Stimulated activated CD8-positive, alpha-beta memory T cell treated with anti-CD3 and anti-CD28 coated beads, Interleukin-7, amount 100 ng/mL, for 48 hours (primary cell): ENCODE data around the gene TC2N.
A peak's percentile ranks its signal among the peaks of the same experiment; 100 is the strongest.
"Not testable (repeated sequence)": the region's sequence is repeated elsewhere in the genome, so short reads cannot be mapped to it uniquely, and the experiment has no call there.

Source experiments
- DNase-seq, 2 donors: peaks; one replicate each; pipeline ENCODE4 v3.0.0-alpha.2; 2020; ENCODE audit warnings: low read depth in 1 of 2; ENCODE audit errors: extremely low read depth in 1 of 2

Gene TC2N

GRCh38 chr14:91835920-91836843 lies 31.2 kb downstream of the TC2N start:
- DNase-seq = peak; percentile 47 to 76

DNA sequence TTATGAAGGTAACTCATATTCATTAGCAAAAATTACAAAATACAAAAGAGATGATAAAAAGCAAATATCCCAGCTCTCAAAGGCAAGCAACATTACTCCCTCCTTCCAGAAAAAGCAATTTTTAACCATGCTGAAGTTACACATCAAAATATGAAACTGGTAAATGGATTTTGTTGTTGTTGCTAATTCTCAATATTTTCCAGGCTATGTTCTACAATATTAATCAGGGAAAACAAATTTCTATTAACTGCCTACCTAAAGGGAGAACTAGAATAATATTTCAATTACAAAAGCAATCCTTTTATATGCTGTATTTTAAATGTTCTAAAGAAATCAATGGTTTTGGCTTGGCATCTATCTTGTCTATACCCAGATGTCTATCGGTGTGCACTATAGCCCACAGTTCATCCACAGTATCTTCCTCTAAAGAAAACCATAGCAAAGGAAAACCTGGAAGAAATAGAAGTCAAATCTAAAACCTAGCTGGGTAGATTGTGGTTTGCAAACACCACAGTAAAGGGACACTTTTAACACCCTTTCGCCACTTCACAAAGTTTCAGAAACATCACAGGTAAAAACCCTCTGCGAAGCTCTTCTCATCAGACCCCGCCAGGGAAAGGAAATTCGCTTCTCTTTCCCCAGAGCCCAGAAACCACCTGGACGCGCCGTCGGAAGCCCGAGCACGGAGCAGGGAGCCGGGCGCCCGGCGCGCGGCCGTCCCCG lies 32.0 kb downstream of the TC2N start:
- DNase-seq = no peak

DNA sequence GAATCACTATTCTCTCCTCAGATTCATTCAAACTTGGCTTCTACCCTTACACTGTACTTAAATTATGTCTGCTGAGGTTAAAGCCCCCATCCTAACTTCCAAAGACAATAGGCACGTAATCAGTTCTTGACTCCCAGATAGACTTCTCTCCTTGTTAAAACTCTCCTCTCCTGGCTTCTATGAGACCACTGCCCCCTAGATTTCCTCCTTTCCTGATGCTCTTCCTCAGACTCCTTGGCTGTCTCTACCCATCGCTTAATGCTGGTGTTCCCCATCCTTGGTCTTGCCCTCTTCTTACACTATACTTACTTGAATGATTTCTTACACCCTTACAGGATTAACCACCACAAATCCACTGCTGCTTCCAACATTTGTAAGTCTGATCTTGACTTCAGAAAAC lies 32.8 kb downstream of the TC2N start:
- DNase-seq = no peak

GRCh38 chr14:91831337-91831736 lies 36.0 kb downstream of the TC2N start:
- no peak for DNase-seq

DNA sequence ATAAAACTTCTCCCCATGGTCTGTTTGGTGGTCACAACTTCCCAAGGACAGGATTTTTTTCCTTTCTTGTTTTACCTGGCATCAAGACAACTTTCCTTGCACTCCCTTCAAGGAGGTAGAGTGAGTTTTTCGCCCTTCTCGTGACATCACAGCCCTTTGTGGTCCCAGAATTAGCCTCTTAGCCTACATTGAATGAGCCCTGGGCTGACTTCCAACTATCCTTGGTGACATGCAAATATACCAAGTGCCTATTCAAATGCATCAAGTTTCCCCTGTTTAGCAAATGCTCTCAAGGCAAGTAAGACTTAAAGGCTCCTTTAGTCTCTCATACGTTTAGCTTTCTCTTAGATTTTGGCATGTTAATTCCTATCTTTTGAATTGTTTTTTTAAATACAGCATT lies 36.6 kb downstream of the TC2N start:
- no peak for DNase-seq

GRCh38 chr14:91829511-91829910 lies 37.8 kb downstream of the TC2N start:
- DNase-seq = no peak

DNA sequence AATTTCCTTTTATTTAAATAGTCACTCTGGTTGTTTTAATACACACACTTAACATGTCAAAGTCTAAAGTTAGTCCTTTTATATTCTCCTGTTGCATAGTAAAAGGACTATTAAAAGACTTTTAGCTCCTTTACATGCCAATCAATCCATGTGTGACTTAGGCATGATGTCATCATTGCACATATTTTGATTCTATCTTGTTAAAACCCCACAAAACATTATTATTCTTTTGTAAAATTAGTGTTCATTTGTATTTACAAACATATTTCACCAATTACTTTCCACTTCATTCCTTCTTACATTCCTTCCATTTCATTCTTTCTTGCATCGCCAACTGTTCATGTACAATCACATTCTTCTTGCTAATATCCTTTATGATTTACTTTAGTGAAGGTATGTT lies 39.6 kb downstream of the TC2N start:
- DNase-seq = no peak

DNA sequence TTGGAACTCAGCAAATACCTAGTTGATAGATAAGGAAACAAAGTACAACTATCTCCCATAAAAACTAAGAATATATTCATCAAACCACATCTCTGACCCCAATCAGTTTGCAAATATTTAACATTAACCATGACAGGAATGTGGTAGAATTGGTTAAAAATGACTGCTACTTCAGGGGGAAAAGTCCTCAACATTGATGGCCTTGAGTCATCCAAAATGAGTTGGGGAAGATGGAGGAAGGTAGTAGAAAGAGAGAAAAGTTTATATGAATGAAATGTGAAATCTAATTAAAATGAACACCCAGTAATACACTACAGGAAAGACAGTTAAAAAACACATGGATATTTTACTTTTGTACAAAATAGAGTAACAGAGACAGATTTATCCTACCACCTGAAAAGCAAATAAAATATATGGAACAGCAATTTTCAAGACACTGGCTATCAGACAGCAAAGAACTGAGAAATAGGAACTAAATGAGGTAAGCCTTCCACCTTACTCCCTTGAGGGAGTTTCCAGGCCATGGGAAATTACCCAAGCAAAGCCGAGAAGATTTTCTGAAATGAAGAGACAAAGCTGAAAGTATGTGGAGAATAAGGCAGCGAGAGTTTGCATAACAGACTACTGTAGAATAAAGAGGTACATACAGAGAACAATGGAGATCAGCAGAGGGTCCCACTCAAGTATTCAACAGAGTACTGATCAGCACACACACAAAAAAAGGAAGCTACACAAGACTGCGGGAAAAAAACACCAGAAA lies 49.6 kb downstream of the TC2N start:
- DNase-seq = no peak

- no peak for DNase-seq
These were observed 53.0 kb downstream of the TC2N start for GRCh38 chr14:91814317-91814716.

GRCh38 chr14:91810699-91811098 lies 56.6 kb downstream of the TC2N start:
- no peak for DNase-seq

DNA sequence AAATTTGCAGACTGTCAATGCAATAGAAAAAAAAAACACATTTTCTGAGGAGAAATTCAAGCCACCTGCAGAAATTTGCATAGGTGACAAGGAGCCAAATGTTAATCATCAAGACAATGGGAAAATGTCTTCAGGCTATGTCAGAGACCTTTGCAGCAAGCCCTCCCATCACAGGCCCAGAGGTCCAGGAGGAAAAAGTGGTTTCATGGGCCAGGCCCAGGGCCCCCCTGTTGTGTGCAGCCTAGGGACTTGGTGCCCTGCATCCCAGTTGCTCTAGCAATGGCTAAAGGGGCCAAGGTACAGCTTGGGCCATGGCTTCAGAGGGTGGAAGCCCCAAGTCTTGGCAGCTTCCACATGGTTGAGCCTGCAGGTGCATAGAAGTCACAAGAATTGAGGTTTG lies 60.6 kb downstream of the TC2N start:
- DNase-seq = no peak

GRCh38 chr14:91806094-91806493 lies 61.2 kb downstream of the TC2N start:
- DNase-seq = not testable (repeated sequence)

DNA sequence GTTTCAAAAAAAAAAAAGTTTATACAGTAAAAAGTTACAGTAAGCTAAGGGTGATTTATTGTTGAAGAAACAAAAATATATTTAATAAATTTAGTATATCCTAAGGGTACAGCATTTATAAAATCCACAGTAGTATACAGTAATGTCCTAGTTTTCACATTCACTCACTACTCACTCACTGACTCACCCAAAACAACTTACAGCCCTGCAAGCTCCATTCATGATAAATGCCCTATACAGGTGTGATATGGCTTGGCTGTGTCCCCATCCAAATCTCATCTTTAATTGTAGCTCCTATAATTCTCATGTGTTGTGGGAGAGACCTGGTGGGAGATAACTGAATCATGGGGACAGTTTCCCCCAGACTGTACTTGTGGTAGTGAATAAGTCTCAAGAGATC lies 61.7 kb downstream of the TC2N start:
- no peak for DNase-seq

- no peak for DNase-seq
These were observed 66.0 kb downstream of the TC2N start for GRCh38 chr14:91801358-91801757.

DNA sequence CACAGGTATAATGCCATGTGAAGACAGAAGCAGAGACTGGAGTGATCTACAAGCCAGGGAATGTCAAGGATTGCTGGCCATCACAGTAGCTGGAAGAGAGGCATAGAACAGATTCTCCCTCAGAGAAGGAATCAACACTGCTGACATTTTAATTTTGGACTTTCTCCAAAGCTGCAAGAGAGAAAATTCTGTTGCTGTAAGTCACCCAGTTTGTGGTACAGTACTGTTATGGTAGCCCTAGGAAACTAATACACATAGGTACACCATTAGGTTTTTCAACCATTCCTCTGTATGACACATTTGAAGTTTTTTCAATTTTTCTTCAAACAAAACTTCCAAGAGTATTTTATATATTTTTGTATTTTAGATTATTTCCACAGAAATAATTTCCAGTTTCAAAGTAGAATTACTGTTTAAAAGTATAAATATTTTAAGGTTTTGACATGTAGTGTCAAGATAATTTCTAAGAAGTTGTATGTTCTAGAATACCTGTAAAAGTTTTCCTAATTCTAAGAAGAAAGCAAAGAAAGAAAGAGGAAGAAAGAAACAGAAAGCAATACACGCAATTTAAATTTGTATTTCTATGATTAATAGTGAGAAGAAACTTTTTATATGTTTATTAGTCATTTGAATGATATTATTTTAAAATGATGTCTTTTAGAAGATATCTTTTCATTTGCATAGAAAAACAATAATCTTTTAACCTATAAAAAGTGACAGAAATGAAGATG lies 70.6 kb downstream of the TC2N start:
- no peak for DNase-seq

GRCh38 chr14:91793704-91794103 lies 73.6 kb downstream of the TC2N start:
- no peak for DNase-seq

DNA sequence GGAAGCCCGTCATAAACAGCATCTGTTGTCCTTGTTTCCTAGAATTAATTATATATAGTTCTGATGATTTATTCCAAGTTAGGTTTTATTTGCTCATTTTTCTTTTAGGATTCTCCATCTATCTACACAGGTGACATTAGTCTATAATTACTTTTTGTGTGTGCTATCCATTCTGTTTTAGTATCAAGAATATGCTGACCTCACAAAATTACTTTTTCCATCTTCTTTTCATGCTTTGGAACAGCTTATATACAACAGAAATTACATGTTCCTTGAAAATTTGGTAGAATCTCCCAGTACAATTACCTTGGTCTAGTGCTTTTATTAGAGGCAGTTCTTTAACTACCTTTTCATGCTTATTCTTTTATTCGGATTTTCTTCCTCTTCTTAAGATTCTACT lies 81.1 kb downstream of the TC2N start:
- no peak for DNase-seq

GRCh38 chr14:91780452-91780851 lies 86.9 kb downstream of the TC2N start:
- DNase-seq = no peak

DNA sequence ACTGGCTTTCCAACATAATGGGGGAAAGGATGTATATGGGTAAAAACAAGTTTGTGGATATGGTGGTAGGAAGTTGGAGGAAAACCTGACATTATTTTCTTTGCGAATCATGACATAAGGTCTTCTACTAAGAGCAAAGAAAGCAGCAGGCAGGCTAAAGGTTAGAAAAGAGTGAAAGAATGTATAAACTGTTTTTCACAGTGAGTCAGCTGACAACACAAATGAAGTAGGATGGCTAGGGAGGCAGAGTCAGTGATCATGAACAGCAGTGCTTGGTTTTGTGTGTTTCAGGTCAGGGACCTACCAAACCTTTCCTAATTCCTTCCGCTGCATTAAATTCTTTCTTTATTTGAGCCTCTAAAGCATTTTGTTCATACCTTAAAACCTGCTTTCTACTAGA lies 89.1 kb downstream of the TC2N start:
- no peak for DNase-seq

GRCh38 chr14:91774140-91775096 lies 92.9 kb downstream of the TC2N start:
- no peak for DNase-seq
